HG02870 (cell line): ENCODE measurements around the gene ESPNL.
"Not testable (repeated sequence)": the region's sequence is repeated elsewhere in the genome, so short reads cannot be mapped to it uniquely, and the experiment has no call there.

ENCODE experiments used
- ATAC-seq: cut with Tn5 transposase; IDR thresholded peaks from one replicate; pipeline ENCODE4 v1.9.1; 2021; ENCODE audit warnings: mild to moderate bottlenecking, moderate library complexity; ENCODE audit not compliant: unreplicated experiment

ESPNL gene

DNA sequence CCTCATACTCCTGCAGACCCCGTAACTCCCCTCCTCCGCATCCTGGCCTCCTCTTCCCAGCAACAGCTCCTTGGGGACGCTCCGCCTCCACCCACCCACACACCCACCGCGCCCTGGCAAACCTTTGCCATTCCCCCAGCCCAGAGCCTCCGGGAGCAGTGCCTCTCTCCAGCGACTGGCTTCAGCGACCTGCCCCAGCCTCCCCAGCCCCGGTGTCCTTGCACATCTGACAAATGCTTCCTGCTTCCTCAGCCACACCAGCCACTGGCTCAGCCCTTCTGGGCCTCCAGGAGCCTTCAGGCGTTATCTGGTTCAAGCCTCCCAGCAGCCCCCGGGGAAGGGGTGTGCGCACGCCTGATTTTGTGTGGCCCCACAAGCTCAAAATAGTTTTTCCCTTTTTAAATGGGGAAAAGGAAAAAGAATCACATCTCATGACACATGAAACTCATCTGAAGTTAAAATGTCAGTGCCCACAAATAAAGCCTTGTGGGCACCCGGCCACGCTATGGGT, 14.2 kb downstream of the ESPNL start:
- no peak for ATAC-seq

DNA sequence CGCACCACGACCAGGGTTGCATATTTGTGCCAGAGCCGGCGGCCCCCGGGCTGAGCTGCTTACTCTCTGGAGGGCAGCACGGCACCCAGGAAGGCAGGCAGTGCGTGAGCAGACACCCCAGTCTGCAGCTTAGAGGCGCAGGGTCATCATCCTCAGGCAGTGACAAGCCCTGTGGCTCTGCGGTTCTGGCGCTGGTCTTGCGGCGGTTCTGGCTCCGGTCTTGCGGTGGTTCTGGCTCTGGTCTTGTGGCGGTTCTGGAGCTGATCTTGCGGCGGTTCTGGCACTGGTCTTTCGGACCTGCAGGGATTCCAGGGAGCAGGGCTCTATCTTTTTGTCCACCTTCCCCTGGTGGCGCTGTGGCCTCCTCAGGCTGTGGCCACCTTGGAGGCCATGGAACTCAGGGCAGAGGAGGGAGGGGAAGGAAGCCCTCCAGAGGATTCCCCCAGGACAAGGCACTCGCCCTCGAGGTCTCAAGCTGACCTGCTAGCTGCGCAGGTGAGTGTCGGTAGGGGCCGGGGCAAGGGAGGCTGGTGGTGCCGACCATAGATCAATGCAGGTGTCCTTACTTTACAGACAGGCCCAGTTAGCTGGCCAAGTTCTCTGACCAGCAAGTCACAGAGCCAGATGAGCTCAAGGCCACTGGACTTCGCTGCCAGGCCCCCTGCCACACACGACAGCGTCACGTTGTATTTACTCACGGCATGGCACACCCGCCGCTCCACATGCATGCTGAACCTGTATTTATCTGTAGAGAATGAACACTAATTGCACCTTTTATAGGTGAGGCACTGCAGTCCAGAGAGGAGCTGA, 14.9 kb downstream of the ESPNL start:
- ATAC-seq = no peak

DNA sequence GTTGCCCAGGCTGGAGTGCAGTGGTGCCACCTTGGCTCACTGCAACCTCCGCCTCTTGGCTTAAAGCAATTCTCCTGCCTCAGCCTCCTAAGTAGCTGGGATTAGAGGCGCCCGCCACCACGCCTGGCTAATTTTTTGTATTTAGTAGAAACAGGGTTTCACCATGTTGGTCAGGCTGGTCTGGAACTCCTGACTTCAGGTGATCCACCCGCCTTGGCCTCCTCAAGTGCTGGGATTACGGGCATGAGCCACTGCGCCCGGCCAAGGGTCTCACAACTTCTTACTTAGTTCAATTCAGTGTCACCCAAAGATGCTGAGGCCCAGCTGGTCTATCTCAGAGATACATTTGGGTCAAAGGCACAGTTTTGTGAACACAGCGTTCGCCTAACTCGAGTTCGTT, 15.6 kb downstream of the ESPNL start:
- not testable (repeated sequence) for ATAC-seq

DNA sequence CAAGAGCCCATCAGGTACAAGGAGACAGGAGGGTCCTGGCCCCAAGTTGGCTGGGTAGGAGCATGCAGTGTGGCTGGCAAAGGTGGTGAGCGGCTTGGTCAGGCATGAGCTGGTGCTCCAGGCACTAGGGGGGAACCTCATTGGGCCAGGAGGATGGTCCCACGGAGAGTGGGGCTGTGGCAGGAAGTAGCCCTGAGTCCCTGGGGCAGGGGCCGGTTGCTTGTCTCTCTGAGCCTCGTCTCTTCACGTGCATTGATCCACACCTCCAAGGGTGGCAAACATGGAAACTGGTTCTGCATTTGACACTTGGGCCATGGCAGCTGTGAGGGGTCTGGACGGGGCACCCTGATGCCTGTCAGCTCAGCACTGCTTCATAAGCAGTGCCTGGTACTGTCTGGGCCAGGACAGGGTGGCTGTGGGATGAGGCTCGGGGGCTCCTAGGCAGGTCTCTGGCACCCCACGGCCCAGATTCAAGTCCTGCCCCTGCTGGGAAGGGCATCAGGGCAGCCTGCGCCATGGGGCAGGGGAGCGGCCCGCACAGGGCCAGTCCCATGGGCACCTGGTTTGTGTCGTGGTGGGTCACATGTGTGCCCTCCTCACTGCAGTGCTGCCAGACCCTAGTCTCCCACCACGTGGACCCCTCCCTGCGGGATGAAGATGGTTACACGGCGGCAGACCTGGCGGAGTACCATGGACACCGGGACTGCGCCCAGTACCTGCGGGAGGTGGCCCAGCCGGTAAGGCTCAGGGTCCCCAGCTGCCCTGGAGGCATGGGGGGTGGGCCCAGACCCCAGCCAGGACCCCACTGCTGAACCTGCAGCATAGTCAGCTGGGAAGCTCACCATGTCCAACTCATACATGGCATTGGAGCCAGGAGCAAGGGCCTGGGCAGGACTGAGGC, 16.4 kb downstream of the ESPNL start:
- ATAC-seq = no peak

DNA sequence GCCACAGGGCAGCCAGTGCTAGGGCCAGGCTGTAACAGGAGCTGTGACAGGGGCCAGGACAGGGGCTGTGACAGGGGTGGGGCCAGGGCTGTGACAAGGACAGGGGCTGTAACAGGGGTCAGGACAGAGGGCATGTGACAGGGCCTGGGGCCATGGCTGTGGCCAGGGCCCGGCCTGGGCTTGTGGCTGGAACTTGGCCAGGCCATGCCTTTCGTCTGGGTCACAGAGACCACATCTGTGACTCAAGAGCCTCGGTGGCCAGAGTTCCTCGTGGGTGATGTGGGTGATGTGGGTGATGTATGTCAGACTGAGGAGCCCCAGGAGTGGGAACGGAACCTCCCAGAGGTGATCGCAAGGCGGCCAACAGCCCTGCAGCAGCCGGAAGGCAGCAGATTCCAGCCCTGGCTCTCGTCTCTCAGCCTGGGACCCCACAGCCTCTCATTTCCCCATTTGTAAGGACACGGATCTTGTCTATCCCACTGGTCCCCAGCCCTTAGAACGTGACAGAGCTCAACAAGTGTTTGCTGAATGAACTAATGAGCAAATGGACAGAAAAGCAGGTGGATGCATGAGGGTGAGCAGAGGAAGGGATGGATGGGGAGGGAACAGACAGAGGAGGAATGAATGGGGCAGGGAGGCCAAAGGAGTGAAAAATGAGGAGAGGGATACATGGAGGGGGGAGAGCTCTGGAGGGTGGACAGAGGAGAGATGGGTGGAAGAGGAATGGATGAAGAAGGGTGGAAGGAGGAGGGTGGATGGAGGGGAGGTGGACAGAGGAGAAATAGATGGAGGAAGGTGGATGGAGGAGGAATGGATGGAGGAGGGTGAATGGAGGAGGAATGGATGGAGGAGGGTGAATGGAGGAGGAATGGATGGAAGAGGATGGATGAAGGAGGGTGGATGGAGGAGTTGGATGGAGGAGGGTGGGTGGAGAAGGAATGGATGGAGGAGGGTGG, 17.3 kb downstream of the ESPNL start:
- no peak for ATAC-seq

DNA sequence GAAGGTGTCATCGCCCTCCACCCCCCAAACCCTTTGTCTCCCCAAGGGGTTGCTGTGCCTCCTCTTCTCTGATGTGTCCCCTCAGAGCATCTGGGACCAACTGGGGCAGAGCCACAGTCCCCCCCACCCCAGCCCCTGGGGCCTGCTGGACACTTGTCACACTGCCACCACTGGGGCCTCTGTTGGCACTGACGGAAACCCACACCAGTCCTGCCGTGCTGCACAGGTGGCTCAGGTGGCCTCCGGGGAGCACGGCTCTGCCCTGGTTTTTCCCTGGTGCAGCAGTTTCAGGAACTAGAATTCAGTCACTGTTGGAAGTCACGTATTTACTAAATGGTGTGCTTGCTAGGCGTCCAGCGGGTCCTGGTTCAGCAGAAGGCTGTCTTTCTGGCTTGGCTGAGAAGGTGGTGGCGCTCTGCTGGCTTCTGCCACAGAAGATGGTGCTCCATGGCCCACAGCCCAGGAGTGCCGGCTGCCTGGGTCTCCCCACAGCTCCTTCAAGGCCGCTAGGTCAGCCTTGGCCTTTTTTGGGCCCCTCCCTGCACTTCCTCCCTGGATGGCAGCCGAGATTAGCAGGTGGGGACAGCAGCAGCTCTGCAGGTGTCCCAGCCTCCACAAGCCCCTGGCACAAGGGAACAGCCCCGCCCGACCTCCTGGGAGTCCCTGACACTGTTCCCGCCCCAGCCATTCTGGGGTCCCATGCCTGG, 19.8 kb downstream of the ESPNL start:
- no peak for ATAC-seq

DNA sequence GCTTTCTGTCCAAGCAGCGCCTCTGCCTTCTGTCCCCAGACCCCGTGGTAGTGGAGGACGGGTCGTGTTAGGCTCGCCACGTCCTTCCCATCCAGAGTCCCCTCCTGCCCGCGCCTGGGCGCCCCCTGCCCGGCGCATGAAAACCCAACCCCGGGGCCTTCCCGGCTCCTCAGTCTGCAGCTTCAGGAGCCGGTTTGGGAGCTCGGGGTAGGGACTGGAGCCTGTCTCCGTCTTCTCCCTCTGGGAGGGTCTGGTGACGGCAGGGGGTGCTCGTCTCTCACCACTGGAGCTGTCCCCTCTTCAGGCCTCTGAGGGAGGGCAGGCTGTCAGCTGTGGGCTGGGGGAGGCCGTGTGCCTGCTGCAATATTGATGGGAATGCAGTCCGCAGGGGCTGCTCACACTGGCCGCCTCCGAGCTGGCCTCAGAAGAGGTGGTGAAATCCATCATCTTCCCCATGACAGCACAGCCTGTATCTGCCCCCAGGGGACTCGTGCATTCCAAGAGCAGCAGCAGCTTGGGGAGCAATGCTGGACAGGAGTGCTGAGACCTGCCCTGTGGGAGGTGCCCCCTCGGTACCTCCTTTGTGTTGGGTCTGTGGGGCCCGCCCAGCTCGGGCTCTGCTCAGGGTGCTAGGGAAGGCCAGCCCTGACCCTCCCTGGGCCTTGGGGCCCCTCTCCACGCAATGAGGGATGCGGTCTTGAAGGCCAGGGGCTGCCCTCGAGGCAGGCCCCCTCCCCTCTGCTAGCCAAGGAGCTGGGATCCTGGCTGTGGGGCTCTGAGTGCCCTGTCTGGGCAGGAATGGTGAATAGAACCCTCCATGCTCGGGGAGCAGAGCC, 20.5 kb downstream of the ESPNL start:
- no peak for ATAC-seq

DNA sequence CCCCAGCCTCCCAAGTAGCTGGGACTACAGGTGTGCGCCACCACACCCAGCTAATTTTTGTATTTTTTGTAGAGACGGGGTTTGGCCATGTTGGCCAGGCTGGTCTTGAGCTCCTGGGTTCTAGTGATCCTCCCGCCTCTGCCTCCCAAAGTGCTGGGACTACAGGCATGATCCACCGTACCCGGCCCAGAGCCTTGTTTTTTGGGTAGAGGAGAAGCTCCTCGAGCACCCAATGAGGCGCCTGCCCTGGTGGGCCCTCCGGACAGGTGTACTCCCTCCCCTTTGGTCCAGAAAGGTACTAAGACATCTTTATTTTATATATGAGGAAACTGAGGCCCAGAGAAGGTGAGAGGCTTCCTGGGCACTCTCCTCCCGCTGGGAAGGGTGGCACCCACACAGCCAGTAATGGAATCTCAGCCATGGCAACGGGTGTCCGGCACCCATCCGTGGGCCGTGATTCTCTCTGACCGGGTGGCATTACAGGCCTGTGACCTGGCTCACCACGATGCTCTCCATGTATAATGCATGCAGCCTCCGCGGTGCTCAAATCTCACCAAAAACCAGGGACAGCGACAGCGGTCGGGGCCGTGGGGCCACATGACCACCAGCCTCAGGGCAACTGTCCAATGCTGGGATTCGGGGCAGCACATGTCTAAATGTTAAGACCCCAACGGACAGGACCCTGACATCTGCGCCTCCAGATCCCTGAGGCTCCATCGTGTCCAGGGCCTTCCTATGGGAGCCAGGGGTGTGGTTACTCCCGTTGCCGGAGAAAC, 21.6 kb downstream of the ESPNL start:
- ATAC-seq = no peak

DNA sequence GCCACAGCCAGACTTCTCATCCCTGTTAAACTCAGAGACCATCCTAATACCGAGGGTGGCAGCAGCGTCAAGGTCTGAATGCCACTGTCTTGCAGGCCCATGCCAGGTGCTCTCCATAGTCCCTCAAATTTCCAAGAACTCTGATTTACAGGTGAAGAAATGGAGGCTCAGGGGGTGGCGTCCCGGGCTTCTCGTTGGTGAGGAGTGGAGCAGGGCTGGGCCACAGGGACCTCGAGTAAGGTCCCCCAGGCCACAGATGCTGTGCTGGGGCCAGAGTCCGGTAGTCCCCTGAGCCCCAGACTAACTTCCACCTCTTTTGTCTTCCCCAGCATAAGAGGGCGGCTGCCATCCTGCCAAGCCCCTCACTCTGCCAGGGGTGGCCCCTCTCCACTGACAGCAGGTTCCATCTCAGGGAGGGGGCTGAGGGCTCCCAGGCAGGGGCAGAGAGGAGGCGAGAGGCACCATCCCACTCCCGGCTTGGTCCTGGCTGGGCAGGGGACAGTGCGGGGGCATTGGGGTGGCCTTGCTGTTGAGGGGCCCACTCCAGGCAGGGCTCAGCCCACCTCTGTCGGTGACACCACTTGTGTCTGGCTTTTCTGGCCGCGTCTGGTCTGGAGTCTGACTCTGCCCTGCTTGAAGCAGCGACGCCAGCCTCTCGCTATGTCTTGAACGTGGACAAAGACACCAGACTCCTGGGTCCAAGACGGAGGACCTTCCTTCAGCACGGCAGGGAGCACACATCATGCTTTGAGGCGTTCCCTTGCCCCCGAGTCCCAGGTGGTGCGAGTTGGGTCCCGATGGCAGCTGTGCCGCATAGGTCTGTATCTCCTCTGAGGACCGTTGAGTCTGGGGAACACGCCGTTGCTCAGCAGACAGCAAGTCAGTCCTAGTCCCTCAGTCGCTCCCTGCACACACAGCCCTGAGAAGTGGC, 22.4 kb downstream of the ESPNL start:
- ATAC-seq = no peak

DNA sequence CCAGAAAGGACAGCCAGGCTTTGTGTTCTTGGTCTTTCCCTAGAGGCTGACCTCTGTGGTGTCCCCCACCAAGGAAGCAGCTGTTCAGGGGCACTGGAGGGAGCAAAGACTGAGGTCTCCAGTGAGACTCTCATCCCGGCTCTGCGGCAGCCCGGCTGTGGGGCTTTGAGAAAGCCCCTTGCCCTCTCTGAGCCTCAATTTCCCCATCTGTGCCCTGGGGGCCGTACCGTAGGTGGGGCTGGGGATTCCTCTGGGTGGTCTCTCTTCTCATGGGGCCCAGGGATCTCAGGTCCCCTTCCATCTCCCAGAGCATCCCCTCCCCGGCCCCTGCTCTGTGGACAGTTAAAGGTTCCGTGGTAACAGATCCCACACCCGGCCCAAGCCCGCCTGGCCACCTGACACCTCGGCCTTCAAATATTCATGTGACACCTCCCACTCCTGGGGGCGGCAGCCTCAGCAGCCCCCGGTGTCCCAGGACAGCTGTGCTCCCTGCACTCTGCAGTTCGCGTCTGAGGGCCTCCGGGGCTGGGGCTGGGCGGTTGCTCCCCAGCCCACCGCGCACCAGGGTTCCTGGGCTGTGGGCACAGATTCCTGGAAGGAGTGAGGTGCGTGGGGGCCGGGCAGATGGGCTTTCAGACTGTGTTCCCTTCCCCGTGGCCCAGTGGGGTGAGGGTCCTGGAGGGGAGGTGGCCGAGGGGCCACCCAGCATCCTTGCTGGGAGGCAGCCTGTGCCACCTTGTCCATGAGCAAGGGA, 23.3 kb downstream of the ESPNL start:
- no peak for ATAC-seq

DNA sequence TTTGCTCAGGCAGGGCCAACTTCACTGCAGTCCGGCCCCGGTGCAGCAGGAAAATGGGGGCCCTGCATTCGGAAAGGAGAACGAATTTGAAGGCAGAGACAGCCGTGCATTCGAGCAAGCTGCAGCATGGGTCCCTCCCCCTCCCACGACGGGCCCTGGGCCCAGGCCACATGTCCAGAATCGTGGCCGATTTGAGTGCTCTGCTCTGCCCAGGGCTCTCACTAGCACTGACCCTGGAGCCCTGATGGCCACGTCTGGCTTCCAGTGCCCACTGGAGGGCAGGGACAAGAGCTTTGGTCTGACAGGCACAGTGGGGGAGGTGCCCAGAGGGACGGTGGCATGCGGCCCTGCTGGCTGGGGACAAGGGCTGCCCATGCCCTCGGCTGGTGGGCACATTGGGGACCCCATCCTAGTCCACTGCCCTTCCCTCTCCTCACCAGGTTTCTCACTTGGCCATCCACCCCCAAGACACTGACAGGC, 23.9 kb downstream of the ESPNL start:
- ATAC-seq = no peak

DNA sequence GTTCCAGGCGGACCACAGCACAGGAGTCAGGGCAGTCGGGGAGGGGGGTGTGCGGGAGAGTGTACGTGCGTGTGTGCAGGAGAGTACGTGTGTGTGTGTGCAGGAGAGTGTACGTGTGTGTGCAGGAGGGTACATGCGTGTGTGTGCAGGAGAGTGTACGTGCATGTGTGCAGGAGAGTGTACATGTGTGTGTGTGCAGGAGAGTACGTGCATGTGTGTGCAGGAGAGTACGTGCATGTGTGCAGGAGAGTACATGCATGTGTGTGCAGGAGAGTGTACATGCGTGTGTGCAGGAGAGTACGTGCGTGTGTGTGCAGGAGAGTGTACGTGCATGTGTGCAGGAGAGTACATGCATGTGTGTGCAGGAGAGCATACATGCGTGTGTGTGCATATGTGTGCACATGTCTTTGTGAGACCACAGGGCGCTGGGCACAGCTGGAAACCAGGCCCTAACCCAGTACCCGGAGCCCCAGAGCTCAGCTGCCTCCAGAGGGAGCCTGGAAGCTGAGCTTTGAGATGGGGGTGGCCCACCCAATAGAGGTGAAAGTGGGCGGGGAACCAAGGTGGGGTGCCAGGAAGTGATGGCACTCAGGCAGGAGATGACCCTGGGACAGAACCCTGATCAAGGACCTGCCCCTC, 24.5 kb downstream of the ESPNL start:
- ATAC-seq = no peak

DNA sequence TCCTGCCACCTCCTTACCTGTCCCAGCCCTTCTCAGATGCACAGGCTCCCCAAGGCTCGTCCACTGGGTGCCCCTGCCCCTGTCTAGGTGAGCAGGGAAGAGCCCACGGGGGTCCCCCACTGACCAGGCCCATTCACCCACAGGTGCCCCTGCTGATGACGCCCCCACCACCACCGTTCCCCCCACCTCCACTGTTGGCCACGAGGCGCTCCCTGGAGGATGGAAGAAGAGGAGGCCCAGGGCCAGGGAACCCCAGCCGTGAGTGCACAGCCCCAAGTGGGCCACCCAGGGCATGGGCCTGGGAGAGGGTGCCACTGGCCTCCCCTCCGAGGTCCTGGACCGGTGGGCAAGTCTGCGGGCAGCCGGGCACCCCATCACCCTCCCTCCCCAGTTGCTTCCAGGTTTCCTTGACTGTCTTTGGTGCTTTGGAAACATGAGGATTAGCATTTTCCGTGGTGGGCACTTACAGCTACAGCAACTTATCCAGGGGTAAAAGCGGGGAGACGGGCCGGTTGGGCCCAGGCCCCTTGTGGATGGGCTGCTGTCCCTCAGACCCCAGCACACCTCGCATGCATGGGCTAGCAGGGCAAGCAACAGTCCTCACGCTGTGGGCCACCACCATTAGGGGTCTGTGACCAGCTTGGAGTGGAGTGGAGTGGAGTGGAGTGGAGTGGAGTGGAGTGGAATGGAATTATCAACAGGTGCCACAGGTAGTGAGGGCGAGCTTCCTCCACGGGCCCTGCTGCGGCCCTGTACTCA, 25.2 kb downstream of the ESPNL start:
- no peak for ATAC-seq

DNA sequence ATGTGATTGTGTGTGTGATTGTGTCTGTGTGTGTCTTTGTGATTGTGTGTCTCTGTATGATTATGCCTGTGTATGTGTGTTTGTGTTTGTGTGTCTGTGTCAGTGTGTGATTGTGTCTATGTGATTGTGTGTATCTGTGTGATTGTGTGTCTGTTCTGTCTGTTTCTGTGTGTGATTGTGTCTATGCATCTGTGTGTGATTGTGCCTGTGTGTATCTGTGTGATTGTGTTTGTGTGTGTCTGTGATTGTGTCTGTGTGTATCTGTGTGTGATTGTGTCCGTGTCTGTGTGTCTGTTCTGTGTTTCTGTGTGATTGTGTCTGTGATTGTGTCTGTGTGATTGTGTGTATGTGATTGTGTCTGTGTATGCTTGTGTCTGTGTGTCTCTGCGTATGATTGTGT, 26.2 kb downstream of the ESPNL start:
- ATAC-seq = no peak

DNA sequence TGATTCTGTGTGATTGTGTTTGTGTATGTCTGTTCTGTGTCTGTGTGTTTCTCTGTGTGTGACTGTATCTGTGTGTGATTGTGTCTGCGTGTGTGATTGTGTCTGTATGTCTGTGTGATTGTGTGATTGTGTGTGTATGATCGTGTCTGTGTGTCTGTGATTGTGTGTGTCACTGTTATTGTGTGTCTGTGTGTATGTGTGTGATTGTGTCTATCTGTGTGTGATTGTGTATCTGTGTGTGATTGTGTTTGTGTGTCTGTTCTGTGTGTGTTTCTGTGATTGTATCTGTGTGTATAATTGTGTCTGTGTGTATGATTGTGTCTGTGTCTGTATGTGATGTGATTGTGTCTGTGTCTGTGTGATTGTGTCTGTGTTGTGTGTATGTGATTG, 26.6 kb downstream of the ESPNL start:
- no peak for ATAC-seq
